Measurements from ENCODE around the gene WNT10A.

DNA sequence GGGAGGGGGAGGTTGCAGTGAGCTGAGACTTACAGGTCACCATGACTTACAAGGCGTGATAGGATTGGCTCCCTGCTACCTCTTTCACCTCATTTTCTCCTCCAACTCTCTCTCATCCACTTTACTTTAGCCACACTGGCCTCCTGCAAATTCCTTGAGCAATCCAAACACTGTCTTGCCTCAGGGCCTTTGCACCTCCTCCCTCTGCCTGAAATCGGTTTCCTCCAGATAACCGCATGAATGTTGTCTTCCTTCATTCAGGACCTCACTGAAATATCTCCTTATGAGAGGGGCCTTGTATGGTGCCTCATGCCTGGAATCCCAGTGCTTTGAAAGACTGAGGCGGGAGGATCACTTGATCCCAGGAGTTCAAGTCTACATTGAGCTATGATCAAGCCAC lies 21.8 kb downstream of the WNT10A start:
- no peak for TF ChIP-seq EZH2 (IDR thresholded peaks at IDR 0.05; ENCODE audit: borderline replicate concordance)
- TF ChIP-seq, protein P1, sequence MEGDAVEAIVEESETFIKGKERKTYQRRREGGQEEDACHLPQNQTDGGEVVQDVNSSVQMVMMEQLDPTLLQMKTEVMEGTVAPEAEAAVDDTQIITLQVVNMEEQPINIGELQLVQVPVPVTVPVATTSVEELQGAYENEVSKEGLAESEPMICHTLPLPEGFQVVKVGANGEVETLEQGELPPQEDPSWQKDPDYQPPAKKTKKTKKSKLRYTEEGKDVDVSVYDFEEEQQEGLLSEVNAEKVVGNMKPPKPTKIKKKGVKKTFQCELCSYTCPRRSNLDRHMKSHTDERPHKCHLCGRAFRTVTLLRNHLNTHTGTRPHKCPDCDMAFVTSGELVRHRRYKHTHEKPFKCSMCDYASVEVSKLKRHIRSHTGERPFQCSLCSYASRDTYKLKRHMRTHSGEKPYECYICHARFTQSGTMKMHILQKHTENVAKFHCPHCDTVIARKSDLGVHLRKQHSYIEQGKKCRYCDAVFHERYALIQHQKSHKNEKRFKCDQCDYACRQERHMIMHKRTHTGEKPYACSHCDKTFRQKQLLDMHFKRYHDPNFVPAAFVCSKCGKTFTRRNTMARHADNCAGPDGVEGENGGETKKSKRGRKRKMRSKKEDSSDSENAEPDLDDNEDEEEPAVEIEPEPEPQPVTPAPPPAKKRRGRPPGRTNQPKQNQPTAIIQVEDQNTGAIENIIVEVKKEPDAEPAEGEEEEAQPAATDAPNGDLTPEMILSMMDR (IDR thresholded peaks at IDR 0.05; ENCODE audit: poor library complexity), result no peak

Measured in hepatocyte (in vitro differentiated cells).